Panc1 (cell line): ENCODE measurements around the gene DPEP1. TPM values are rescaled to one million over a fixed set of nuclear protein-coding genes. Genes with fewer than 3 reads are reported as not detected.

Experiments
- ATAC-seq: fragments of 200-7000 bp; cut with Tn5 transposase; 2 replicates; pipeline ENCODE4 v1.9.1; 2020; ENCODE audit warnings: mild to moderate bottlenecking, moderate library complexity
- BruUV-seq: library from RNA; stranded (reverse); fragments of 400-500 nt; replicated peaks from 2 replicates; lab custom pipeline; 2021; lab: Mats Ljungman, UMichigan
- CTCF ChIA-PET: fragments of 300-600 bp; sonication (Branson Sonifier 250); formaldehyde crosslinking; loops from one replicate; lab custom pipeline; 2022; ENCODE audit warnings: antibody characterized with exemption; lab: Charles Lee
- POLR2A ChIA-PET: fragments of 300-600 bp; sonication (Branson Sonifier 250); formaldehyde crosslinking; loops from one replicate; lab custom pipeline; 2022; ENCODE audit warnings: antibody characterized with exemption; lab: Charles Lee
- DNase-seq: peaks from one replicate; pipeline ENCODE4 v3.0.0-alpha.2; 2010; ENCODE audit warnings: low read depth, low spot score
- H3K27ac ChIP-seq: 2 replicates; pipeline ENCODE4 v1.5.1; 2011; ENCODE audit warnings: mild to moderate bottlenecking, low read length, inconsistent platforms
- H3K27me3 ChIP-seq: fragments of 200-500 bp; sonication (Bioruptor generic); 2 replicates; pipeline ENCODE4 v1.6.0; 2014; ENCODE audit warnings: low read length, inconsistent platforms; ENCODE audit not compliant: control insufficient read depth, insufficient read depth
- H3K36me3 ChIP-seq: fragments of 200-500 bp; sonication (Bioruptor generic); 2 replicates; pipeline ENCODE4 v1.5.1; 2014; ENCODE audit warnings: inconsistent platforms, mild to moderate bottlenecking, low read length, moderate library complexity; ENCODE audit not compliant: control insufficient read depth, insufficient read depth
- H3K4me1 ChIP-seq: 2 replicates; pipeline ENCODE4 v1.5.1; 2011; ENCODE audit warnings: inconsistent platforms, mild to moderate bottlenecking, low read length, moderate library complexity; ENCODE audit not compliant: control insufficient read depth, insufficient read depth
- H3K4me3 ChIP-seq, 2 experiments: 2 replicates each; pipeline ENCODE4 v1.5.1; 2011 to 2012; ENCODE audit warnings: low read depth in 2 of 2, low read length in 2 of 2, mild to moderate bottlenecking in 2 of 2, inconsistent platforms in 1 of 2, moderate library complexity in 1 of 2
- H3K9me3 ChIP-seq: fragments of 200-500 bp; sonication (Bioruptor generic); 2 replicates; pipeline ENCODE4 v1.5.1; 2014; ENCODE audit warnings: low read depth, mild to moderate bottlenecking, inconsistent platforms, low read length, moderate library complexity; ENCODE audit not compliant: control insufficient read depth, insufficient read depth
- POLR2AphosphoS5 ChIP-seq: IDR thresholded peaks from 2 replicates; pipeline ENCODE4 v1.6.1; 2012; ENCODE audit warnings: mild to moderate bottlenecking, low read depth, low read length, moderate library complexity
- SIN3A ChIP-seq: IDR thresholded peaks from 2 replicates; pipeline ENCODE4 v1.6.1; 2012; ENCODE audit warnings: low read depth, mild to moderate bottlenecking, low read length, moderate library complexity, borderline replicate concordance; ENCODE audit not compliant: insufficient read depth
- TCF7L2 ChIP-seq: IDR thresholded peaks from 2 replicates; pipeline ENCODE4 v1.6.1; 2011; ENCODE audit warnings: mild to moderate bottlenecking, low read depth, low read length, inconsistent platforms
- in situ Hi-C: cut with HindIII; loops from 2 replicates; pipeline ENCODE4 v1.10.0; 2016; ENCODE audit warnings: low sequenced_read_pairs, low pct_unique_long_range_greater_than_20kb
- intact Hi-C: fragments of 100-400 bp; cut with micrococcal nuclease; formaldehyde crosslinking; loops from one replicate; pipeline ENCODE4 v1.10.0; 2022; ENCODE audit not compliant: unreplicated experiment
- total RNA-seq: library from RNA; stranded (reverse); gene quantifications from one replicate; pipeline ENCODE4 v1.2.1, GENCODE V29; 2021; ENCODE audit not compliant: unreplicated experiment
- TF ChIP-seq, protein P1 (sequence below), 2 experiments: IDR thresholded peaks; 2 replicates each; pipeline ENCODE4 v1.6.1; 2011 to 2012; ENCODE audit warnings: low read depth in 2 of 2, control low read depth in 1 of 2, low read length in 1 of 2, mild to moderate bottlenecking in 1 of 2, moderate library complexity in 1 of 2; ENCODE audit not compliant: insufficient read depth in 1 of 2
- TF ChIP-seq, protein P2 (sequence below): fragments of 450-650 bp; IDR thresholded peaks from 2 replicates; pipeline ENCODE4 v1.5.1; 2017; ENCODE audit warnings: mild to moderate bottlenecking

DPEP1 gene
- total RNA-seq, 1 experiment from 2014 or later, result 0.18 TPM

DNA sequence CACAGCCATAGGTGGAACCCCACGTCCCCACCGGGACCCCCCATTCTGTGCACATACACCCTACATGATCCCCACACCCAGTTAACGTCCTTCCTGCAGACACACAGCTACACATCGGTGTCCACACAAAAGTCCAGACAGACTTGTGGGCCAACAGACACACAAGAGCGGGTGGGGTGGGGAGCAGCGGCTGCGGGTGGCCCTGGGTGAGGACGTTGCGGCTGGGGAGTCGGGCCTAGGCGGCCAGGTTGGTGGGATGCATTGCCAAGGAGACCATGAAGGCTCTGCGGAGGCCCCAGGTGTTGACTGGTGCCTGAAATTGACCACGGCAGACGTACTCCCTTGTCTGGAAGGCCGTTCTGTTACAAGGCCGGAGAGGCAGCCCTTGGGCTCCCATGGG is 8.7 kb upstream of the DPEP1 start:
- no peaks in the 10 kb centered on the region for H3K36me3 ChIP-seq
- DNase-seq (no peak), ATAC-seq (no peak)
- ChIA-PET CTCF (no interaction called here), POLR2A (no interaction called here)
- no peaks in the 10 kb centered on the region for H3K9me3 ChIP-seq
- intact Hi-C loops, result loop anchor here (5.0 kb wide), 1 partner anchor 38 kb away; no protein-coding TSS in a partner anchor
- BruUV-seq, result no TSS peak
- no peak overlapping the region for H3K27ac ChIP-seq
- TF ChIP-seq SIN3A (no peak), POLR2AphosphoS5 (no peak), TCF7L2 (no peak)
- TF ChIP-seq, protein P1, sequence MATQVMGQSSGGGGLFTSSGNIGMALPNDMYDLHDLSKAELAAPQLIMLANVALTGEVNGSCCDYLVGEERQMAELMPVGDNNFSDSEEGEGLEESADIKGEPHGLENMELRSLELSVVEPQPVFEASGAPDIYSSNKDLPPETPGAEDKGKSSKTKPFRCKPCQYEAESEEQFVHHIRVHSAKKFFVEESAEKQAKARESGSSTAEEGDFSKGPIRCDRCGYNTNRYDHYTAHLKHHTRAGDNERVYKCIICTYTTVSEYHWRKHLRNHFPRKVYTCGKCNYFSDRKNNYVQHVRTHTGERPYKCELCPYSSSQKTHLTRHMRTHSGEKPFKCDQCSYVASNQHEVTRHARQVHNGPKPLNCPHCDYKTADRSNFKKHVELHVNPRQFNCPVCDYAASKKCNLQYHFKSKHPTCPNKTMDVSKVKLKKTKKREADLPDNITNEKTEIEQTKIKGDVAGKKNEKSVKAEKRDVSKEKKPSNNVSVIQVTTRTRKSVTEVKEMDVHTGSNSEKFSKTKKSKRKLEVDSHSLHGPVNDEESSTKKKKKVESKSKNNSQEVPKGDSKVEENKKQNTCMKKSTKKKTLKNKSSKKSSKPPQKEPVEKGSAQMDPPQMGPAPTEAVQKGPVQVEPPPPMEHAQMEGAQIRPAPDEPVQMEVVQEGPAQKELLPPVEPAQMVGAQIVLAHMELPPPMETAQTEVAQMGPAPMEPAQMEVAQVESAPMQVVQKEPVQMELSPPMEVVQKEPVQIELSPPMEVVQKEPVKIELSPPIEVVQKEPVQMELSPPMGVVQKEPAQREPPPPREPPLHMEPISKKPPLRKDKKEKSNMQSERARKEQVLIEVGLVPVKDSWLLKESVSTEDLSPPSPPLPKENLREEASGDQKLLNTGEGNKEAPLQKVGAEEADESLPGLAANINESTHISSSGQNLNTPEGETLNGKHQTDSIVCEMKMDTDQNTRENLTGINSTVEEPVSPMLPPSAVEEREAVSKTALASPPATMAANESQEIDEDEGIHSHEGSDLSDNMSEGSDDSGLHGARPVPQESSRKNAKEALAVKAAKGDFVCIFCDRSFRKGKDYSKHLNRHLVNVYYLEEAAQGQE (IDR thresholded peaks at IDR 0.05; ENCODE audit: insufficient read depth in 1 of 2, low read depth in 2 of 2, low read length in 1 of 2), result no peak
- TF ChIP-seq, protein P2, sequence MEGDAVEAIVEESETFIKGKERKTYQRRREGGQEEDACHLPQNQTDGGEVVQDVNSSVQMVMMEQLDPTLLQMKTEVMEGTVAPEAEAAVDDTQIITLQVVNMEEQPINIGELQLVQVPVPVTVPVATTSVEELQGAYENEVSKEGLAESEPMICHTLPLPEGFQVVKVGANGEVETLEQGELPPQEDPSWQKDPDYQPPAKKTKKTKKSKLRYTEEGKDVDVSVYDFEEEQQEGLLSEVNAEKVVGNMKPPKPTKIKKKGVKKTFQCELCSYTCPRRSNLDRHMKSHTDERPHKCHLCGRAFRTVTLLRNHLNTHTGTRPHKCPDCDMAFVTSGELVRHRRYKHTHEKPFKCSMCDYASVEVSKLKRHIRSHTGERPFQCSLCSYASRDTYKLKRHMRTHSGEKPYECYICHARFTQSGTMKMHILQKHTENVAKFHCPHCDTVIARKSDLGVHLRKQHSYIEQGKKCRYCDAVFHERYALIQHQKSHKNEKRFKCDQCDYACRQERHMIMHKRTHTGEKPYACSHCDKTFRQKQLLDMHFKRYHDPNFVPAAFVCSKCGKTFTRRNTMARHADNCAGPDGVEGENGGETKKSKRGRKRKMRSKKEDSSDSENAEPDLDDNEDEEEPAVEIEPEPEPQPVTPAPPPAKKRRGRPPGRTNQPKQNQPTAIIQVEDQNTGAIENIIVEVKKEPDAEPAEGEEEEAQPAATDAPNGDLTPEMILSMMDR, result no peak
- H3K27me3 ChIP-seq, result no peaks in the 10 kb centered on the region
- in situ Hi-C loops, result no loop called here
- peaks cover 11% of the 10 kb centered on the region for H3K4me1 ChIP-seq
- H3K4me3 ChIP-seq, result no peak overlapping the region

DNA sequence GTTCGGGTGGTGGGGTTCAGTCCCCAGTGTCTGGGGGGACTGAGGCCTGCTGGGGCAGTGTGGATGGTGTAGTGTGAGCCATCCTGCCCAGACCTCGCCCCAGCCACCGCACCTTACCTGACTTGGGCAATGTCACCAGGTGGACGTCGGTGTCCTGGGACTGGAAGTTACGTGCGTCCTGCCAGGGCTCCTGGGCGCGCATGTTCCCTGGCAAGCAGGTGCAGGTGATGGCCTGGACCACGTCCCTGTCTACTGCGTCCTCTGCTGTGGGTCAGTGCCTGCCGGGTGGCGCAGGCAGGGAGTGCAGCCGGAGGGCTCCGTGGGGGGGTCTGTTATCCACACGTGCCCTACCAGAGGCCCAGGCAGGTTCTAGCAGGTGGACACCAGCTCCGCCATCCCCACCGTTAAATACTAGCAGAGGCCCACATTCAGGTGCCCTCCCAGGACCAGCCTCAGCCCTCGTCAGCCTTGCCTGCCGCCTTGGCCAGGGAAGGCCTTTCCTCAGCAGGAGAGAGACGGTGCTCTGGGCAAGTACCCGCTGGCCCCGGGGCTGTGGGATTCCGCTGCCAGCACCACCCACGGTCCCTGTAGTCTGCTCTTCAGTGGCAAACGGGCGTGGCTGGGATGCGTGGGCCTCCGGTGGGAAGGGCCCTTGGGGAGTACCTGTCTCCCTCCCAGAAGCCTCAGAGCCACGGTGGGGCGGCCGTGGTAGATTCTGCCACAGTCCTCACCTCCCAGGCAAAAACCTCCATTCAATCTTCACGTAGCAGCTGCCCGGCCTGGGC is 8.1 kb upstream of the DPEP1 start:
- no peak for DNase-seq
- BruUV-seq, result no TSS peak
- in situ Hi-C loops, result no loop called here
- Histone ChIP-seq H3K36me3 (no peaks in the 10 kb centered on the region), H3K27me3 (no peaks in the 10 kb centered on the region), H3K4me1 (peaks cover 11% of the 10 kb centered on the region), H3K9me3 (no peaks in the 10 kb centered on the region), H3K4me3 (no peak overlapping the region), H3K27ac (no peak overlapping the region)
- no peak for TF ChIP-seq POLR2AphosphoS5
- no peak for TF ChIP-seq SIN3A
- no peak for ATAC-seq
- ChIA-PET CTCF (no interaction called here), POLR2A (no interaction called here)
- intact Hi-C loops, result no loop called here

DNA sequence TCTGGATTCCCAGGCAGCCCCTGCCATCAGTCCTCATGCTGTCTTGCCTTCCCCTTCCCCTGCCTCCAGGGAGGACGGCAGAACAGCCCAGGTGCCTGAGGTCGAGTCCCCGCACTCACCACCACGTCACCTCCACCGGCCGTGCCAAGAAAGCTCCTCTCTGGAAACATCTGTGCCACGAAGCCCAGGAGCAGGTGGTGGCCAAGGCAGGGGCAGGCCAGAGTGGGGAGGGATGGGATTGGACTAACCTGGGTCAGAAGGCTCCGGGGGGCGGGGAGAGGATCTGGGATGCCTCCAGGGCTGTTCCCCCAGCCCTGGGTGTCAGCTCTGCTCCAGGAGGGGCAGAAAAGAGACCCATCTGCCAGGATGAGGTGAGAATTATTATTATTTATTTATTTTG is 7.4 kb upstream of the DPEP1 start:
- Histone ChIP-seq H3K4me3 (no peak overlapping the region), H3K27ac (no peak overlapping the region), H3K27me3 (no peaks in the 10 kb centered on the region), H3K36me3 (no peaks in the 10 kb centered on the region), H3K4me1 (peaks cover 8% of the 10 kb centered on the region), H3K9me3 (no peaks in the 10 kb centered on the region)
- no peak for ATAC-seq
- intact Hi-C loops, result no loop called here
- CTCF ChIA-PET, result no interaction called here
- DNase-seq, result no peak
- in situ Hi-C loops, result no loop called here
- no TSS peak for BruUV-seq
- TF ChIP-seq, protein P2, result no peak
- no peak for TF ChIP-seq SIN3A
- TF ChIP-seq TCF7L2, result no peak
- TF ChIP-seq, protein P1 (IDR thresholded peaks at IDR 0.05; ENCODE audit: insufficient read depth in 1 of 2, low read depth in 2 of 2, low read length in 1 of 2), result no peak
- no peak for TF ChIP-seq POLR2AphosphoS5
- POLR2A ChIA-PET, result interaction anchor here (0.6 kb wide), 1 partner anchor 92 kb away, joined by 11 read pairs; no protein-coding TSS in a partner anchor
